ENCODE results near the gene IQCH.

IQCH gene

GRCh38 chr15:67254238-67255175 is at the start of gene IQCH, which contains the start of gene AAGAB:
Gene IQCH (plus strand): TSS chr15:67254786. CDS start chr15:67254897, 111 bp downstream.
Gene AAGAB (minus strand): TSS chr15:67254661. CDS start chr15:67254631, 30 bp downstream.
- TF ChIP-seq, protein P1, sequence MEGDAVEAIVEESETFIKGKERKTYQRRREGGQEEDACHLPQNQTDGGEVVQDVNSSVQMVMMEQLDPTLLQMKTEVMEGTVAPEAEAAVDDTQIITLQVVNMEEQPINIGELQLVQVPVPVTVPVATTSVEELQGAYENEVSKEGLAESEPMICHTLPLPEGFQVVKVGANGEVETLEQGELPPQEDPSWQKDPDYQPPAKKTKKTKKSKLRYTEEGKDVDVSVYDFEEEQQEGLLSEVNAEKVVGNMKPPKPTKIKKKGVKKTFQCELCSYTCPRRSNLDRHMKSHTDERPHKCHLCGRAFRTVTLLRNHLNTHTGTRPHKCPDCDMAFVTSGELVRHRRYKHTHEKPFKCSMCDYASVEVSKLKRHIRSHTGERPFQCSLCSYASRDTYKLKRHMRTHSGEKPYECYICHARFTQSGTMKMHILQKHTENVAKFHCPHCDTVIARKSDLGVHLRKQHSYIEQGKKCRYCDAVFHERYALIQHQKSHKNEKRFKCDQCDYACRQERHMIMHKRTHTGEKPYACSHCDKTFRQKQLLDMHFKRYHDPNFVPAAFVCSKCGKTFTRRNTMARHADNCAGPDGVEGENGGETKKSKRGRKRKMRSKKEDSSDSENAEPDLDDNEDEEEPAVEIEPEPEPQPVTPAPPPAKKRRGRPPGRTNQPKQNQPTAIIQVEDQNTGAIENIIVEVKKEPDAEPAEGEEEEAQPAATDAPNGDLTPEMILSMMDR (IDR thresholded peaks at IDR 0.05; ENCODE audit: low read depth, low read length, missing control alignments): no peak
- H3K4me3 ChIP-seq (ENCODE audit: low read depth, low read length): peak within 1 kb of the TSS; percentile 75
- peak; percentile 86 for DNase-seq (ENCODE audit: low read depth)

GRCh38 chr15:67207555-67208207 is 46.9 kb upstream of the IQCH start:
- no peak overlapping the region for H3K4me3 ChIP-seq (ENCODE audit: low read depth, low read length)
- TF ChIP-seq, protein P1 (IDR thresholded peaks at IDR 0.05; ENCODE audit: low read depth, low read length, missing control alignments): no peak

GRCh38 chr15:67208396-67208795 is 46.2 kb upstream of the IQCH start:
- no peak overlapping the region for H3K4me3 ChIP-seq (ENCODE audit: low read depth, low read length)
- no peak for DNase-seq (ENCODE audit: low read depth)
- TF ChIP-seq, protein P1 (IDR thresholded peaks at IDR 0.05; ENCODE audit: low read depth, low read length, missing control alignments): no peak

More at GRCh38 chr15:67207555-67208207, 46.9 kb upstream of the IQCH start:
- no peak for DNase-seq (ENCODE audit: low read depth)

- H3K4me3 ChIP-seq (ENCODE audit: low read depth, low read length): no peak overlapping the region
- TF ChIP-seq, protein P1 (IDR thresholded peaks at IDR 0.05; ENCODE audit: low read depth, low read length, missing control alignments): no peak
- DNase-seq (ENCODE audit: low read depth): no peak
Observed at GRCh38 chr15:67210555-67211168, 43.9 kb upstream of the IQCH start.

DNA sequence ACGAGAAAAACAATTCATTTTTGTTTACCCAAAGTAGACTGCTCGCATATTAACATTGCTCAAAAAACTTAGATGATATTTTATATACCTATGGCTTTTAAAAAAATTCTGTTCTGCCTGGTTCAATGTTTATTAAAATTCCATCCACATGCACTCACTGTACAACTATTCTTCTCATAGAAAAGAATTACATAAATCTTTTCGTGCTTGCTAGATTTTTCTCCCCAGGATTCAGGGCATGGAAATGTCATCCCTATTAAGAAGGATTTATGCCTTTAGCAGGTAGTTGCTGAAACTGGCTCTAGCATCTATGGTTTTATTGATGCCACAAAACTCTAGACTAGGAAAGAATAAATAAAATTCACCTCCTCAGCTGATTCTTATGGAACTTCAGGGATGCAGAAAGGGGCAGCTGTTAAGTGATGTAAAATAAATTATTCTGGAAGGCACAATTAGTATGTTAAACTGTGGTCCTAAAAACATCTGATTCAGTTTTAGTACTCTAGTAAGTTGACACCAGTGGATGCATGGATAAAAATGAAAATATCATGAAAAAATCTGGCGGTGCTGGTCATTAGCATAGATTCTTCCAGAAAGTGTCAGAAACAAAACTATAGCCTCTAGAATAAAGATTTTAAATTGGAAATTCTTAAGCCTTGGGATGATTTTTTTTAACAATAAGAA is 41.8 kb upstream of the IQCH start:
- no peak overlapping the region for H3K4me3 ChIP-seq (ENCODE audit: low read depth, low read length)
- no peak for DNase-seq (ENCODE audit: low read depth)
- TF ChIP-seq, protein P1 (IDR thresholded peaks at IDR 0.05; ENCODE audit: low read depth, low read length, missing control alignments): no peak

- TF ChIP-seq, protein P1 (IDR thresholded peaks at IDR 0.05; ENCODE audit: low read depth, low read length, missing control alignments): no peak
- no peak for DNase-seq (ENCODE audit: low read depth)
- H3K4me3 ChIP-seq (ENCODE audit: low read depth, low read length): no peak overlapping the region
Observed at GRCh38 chr15:67215102-67215501, 39.5 kb upstream of the IQCH start.
